Measurements from ENCODE around the gene SPRR1A. TPM values are rescaled to one million over a fixed set of nuclear protein-coding genes. Genes with fewer than 3 reads are reported as not detected.

The SPRR1A gene
- total and polyA plus RNA-seq, 10 of the 15 experiments (the other 5 are each of a cell fraction or from before 2014, with no cell fraction given): not detected

DNA sequence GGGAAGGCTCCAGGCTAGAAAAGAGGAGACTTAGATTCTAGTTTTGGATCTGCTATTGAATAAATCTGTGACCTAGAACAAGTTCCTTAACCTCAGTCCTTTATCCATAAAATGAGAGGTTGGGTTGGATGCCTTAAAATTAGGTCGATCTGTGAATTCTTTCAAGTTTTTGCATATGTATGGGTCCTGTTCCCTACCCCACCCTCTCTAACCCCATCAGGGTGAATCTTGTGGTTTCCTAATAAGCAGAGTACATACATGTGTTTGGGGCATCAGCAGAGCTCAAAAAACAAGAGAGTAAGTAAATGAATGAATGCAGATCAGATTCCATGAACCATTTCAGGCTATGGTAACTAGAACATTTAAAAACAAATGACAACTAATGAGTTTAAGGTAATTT, 7.2 kb upstream of the SPRR1A start:
- BruUV-seq (replicated peaks): no TSS peak
- RAD21 ChIA-PET (ENCODE audit: unreplicated experiment): no interaction called here
- SMC1A ChIA-PET (ENCODE audit: uncharacterized antibody, unreplicated experiment): interaction anchor here (0.9 kb wide), 1 partner anchor 15 kb away, joined by 4 read pairs; no protein-coding TSS in a partner anchor

More for the DNA sequence above, 7.2 kb upstream of the SPRR1A start:
- H3K4me2 ChIP-seq (ENCODE audit: control insufficient read depth, insufficient read depth): no peak overlapping the region
- H3K4me1 ChIP-seq (ENCODE audit: control insufficient read depth, insufficient read depth, low read length): no peaks in the 10 kb centered on the region
- no peaks in the 10 kb centered on the region for H3K9me3 ChIP-seq (replicated peaks; ENCODE audit: control insufficient read depth, insufficient read depth, low read length)
- TF ChIP-seq ETV6 (conservative IDR thresholded peaks at IDR 0.05 in 1 of 2, IDR thresholded peaks at IDR 0.05 in 1 of 2; ENCODE audit: borderline replicate concordance in 1 of 2, low read depth in 1 of 2) (no peak), KDM1A (IDR thresholded peaks at IDR 0.05; ENCODE audit: borderline replicate concordance) (no peak), RCOR1 (conservative IDR thresholded peaks at IDR 0.05; ENCODE audit: low read depth, low read length) (no peak), SREBF1 (IDR thresholded peaks at IDR 0.05; ENCODE audit: low read length) (no peak), ESRRA (IDR thresholded peaks at IDR 0.05; ENCODE audit: low read length) (no peak), FOXK2 (IDR thresholded peaks at IDR 0.05) (no peak), SMARCA5 (IDR thresholded peaks at IDR 0.05) (no peak), RUNX3 (IDR thresholded peaks at IDR 0.05; ENCODE audit: low read length) (no peak), TCF7 (IDR thresholded peaks at IDR 0.05; ENCODE audit: borderline replicate concordance) (no peak), ZNF622 (IDR thresholded peaks at IDR 0.05) (no peak), EGR1 (IDR thresholded peaks at IDR 0.05; ENCODE audit: borderline replicate concordance in 1 of 2, low read depth in 2 of 2, low read length in 2 of 2) (no peak), TBL1XR1 (IDR thresholded peaks at IDR 0.05; ENCODE audit: low read depth, low read length) (no peak), TARDBP (IDR thresholded peaks at IDR 0.05; ENCODE audit: borderline replicate concordance) (no peak), RBBP5 (conservative IDR thresholded peaks at IDR 0.05) (no peak), ZSCAN29 (IDR thresholded peaks at IDR 0.05) (no peak)
- TF ChIP-seq, protein P1, sequence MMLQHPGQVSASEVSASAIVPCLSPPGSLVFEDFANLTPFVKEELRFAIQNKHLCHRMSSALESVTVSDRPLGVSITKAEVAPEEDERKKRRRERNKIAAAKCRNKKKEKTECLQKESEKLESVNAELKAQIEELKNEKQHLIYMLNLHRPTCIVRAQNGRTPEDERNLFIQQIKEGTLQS (IDR thresholded peaks at IDR 0.05; ENCODE audit: borderline replicate concordance, extremely low read depth, low read depth, low read length): no peak
- TF ChIP-seq, protein P2, sequence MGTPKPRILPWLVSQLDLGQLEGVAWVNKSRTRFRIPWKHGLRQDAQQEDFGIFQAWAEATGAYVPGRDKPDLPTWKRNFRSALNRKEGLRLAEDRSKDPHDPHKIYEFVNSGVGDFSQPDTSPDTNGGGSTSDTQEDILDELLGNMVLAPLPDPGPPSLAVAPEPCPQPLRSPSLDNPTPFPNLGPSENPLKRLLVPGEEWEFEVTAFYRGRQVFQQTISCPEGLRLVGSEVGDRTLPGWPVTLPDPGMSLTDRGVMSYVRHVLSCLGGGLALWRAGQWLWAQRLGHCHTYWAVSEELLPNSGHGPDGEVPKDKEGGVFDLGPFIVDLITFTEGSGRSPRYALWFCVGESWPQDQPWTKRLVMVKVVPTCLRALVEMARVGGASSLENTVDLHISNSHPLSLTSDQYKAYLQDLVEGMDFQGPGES (IDR thresholded peaks at IDR 0.05): no peak
- TF ChIP-seq, protein P3, sequence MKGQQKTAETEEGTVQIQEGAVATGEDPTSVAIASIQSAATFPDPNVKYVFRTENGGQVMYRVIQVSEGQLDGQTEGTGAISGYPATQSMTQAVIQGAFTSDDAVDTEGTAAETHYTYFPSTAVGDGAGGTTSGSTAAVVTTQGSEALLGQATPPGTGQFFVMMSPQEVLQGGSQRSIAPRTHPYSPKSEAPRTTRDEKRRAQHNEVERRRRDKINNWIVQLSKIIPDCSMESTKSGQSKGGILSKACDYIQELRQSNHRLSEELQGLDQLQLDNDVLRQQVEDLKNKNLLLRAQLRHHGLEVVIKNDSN (IDR thresholded peaks at IDR 0.05; ENCODE audit: borderline replicate concordance, extremely low read length, insufficient read depth, low read depth, low read length): no peak
- TF ChIP-seq, protein P4, sequence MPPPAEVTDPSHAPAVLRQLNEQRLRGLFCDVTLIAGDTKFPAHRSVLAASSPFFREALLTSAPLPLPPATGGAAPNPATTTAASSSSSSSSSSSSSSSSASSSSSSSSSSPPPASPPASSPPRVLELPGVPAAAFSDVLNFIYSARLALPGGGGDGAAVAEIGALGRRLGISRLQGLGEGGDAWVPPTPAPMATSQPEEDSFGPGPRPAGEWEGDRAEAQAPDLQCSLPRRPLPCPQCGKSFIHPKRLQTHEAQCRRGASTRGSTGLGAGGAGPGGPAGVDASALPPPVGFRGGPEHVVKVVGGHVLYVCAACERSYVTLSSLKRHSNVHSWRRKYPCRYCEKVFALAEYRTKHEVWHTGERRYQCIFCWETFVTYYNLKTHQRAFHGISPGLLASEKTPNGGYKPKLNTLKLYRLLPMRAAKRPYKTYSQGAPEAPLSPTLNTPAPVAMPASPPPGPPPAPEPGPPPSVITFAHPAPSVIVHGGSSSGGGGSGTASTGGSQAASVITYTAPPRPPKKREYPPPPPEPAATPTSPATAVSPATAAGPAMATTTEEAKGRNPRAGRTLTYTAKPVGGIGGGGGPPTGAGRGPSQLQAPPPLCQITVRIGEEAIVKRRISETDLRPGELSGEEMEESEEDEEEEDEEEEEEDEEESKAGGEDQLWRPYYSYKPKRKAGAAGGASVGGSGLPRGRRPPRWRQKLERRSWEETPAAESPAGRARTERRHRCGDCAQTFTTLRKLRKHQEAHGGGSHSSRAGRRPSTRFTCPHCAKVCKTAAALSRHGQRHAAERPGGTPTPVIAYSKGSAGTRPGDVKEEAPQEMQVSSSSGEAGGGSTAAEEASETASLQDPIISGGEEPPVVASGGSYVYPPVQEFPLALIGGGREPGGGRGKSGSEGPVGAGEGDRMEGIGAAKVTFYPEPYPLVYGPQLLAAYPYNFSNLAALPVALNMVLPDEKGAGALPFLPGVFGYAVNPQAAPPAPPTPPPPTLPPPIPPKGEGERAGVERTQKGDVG (CRISPR knock-in tag; IDR thresholded peaks at IDR 0.05): no peak
- H3K79me2 ChIP-seq (ENCODE audit: control insufficient read depth, insufficient read depth, low read length): no peaks in the 10 kb centered on the region
- 0% methylated on average over 1 of the region's 1 CpG for WGBS (ENCODE audit: insufficient coverage, insufficient replicate concordance, low lambda C conversion rate, missing lambda C conversion rate)
- ChIA-PET POLR2A (no interaction called here), CTCF (interaction anchor here (0.7 kb wide), 1 partner anchor 535 kb away, joined by 3 read pairs; no protein-coding TSS in a partner anchor)
- in situ Hi-C loops (cut with MboI): no loop called here
- no peaks in the 10 kb centered on the region for H3K27me3 ChIP-seq (replicated peaks in 1 of 2; ENCODE audit: control insufficient read depth in 2 of 2, insufficient read depth in 2 of 2, low read length in 1 of 2)
- FAIRE-seq (no peak), DNase-seq (ENCODE audit: low read depth, low spot score) (no peak), ATAC-seq (no peak)
- no peak overlapping the region for H3K27ac ChIP-seq (ENCODE audit: control insufficient read depth, insufficient read depth)
- H2AFZ ChIP-seq (ENCODE audit: control insufficient read depth, low read depth, low read length): no peak overlapping the region
- intact Hi-C loops (cut with micrococcal nuclease; ENCODE audit: unreplicated experiment): no loop called here
- H4K20me1 ChIP-seq (ENCODE audit: control insufficient read depth, insufficient read depth): no peaks in the 10 kb centered on the region; the same call in 1 of the 2 replicates
- no peak overlapping the region for H3K9ac ChIP-seq (ENCODE audit: control insufficient read depth, insufficient read depth, low read length)
- H3K36me3 ChIP-seq (ENCODE audit: control insufficient read depth in 2 of 2, insufficient read depth in 2 of 2, low read length in 1 of 2): no peaks in the 10 kb centered on the region
- H3K4me3 ChIP-seq: no peak overlapping the region

All from GM12878 (cell line).